ENCODE data around the gene KRTAP13-3. TPM values are rescaled to one million over a fixed set of nuclear protein-coding genes. Genes with fewer than 3 reads are reported as not detected.
A peak's percentile ranks its signal among the peaks of the same experiment; 100 is the strongest.

KRTAP13-3 gene, protein sequence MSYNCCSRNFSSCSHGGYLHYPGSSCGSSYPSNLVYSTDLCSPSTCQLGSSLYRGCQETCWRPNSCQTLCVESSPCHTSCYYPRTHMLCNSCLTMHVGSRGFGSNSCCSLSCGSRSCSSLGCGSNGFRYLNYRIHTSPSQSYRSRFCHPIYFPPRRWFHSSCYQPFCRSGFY
- polyA plus RNA-seq (2012; ENCODE audit: insufficient read depth, insufficient read length, low read depth): not detected

DNA sequence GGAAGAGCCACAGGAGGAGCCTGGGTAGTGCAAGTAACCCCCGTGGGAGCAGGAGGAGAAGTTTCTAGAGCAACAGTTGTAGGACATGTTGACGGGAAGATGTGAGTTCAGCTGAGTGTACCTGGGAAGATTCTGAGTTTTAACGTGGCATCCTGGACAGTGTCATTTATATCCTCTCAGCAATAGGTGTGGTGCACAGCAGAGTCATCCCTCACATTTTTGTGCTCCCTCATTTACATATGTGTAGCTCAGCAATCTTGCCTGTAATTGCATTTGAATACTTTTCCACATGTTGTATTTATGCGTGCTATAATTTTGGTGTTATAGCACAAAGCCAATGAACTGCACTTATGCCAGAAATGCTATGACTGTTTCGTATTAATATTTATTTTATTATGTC, at the start of gene KRTAP13-3:
KRTAP13-3 (minus strand) TSS at position 101 of the 400 bp plus-strand sequence; CDS start at position 87, 14 bp downstream.
- Histone ChIP-seq H3K27me3 (no peaks in the 10 kb centered on the region), H3K36me3 (no peaks in the 10 kb centered on the region), H3K4me1 (no peaks in the 10 kb centered on the region), H3K4me3 (ENCODE audit: low read depth, low read length) (no peak within 1 kb of the TSS), H3K9me3 (no peaks in the 10 kb centered on the region)
- no peak for DNase-seq
- TF ChIP-seq, protein P1, sequence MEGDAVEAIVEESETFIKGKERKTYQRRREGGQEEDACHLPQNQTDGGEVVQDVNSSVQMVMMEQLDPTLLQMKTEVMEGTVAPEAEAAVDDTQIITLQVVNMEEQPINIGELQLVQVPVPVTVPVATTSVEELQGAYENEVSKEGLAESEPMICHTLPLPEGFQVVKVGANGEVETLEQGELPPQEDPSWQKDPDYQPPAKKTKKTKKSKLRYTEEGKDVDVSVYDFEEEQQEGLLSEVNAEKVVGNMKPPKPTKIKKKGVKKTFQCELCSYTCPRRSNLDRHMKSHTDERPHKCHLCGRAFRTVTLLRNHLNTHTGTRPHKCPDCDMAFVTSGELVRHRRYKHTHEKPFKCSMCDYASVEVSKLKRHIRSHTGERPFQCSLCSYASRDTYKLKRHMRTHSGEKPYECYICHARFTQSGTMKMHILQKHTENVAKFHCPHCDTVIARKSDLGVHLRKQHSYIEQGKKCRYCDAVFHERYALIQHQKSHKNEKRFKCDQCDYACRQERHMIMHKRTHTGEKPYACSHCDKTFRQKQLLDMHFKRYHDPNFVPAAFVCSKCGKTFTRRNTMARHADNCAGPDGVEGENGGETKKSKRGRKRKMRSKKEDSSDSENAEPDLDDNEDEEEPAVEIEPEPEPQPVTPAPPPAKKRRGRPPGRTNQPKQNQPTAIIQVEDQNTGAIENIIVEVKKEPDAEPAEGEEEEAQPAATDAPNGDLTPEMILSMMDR (IDR thresholded peaks at IDR 0.05; ENCODE audit: low read depth, low read length): no peak

GRCh38 chr21:30468900-30469714, 43.4 kb upstream of the KRTAP13-3 start:
- Histone ChIP-seq H3K4me1 (no peaks in the 10 kb centered on the region), H3K4me3 (ENCODE audit: low read depth, low read length) (no peak overlapping the region), H3K36me3 (no peaks in the 10 kb centered on the region), H3K27me3 (no peaks in the 10 kb centered on the region), H3K9me3 (no peaks in the 10 kb centered on the region)
- TF ChIP-seq, protein P1 (IDR thresholded peaks at IDR 0.05; ENCODE audit: low read depth, low read length): no peak
- no peak for DNase-seq

DNA sequence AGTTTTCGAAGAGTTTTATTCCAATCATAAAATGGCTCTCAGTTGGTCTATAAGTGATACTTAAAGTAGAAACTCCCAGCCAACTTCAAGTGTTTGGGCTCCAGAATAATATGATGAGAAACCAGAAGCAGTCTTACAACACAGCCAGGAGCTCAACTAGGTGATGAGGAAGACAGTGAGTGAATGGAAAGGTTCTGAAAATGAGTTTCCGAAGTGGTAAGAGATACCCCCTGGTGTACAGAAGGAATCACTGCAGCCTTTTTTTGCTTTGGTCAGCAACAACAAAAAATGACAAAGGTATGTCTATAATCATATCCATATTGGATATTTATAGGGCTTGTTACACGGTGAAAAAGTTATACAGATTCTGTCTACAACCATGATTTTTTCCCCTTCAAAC, 38.0 kb upstream of the KRTAP13-3 start:
- H3K27me3 ChIP-seq: no peaks in the 10 kb centered on the region
- DNase-seq: no peak
- TF ChIP-seq, protein P1 (IDR thresholded peaks at IDR 0.05; ENCODE audit: low read depth, low read length): peak; percentile 58
- H3K4me1 ChIP-seq: no peaks in the 10 kb centered on the region
- H3K9me3 ChIP-seq: no peaks in the 10 kb centered on the region
- no peak overlapping the region for H3K4me3 ChIP-seq (ENCODE audit: low read depth, low read length)
- H3K36me3 ChIP-seq: no peaks in the 10 kb centered on the region

GRCh38 chr21:30448514-30448913, 22.8 kb upstream of the KRTAP13-3 start:
- Histone ChIP-seq H3K4me3 (ENCODE audit: low read depth, low read length) (no peak overlapping the region), H3K36me3 (no peaks in the 10 kb centered on the region), H3K27me3 (no peaks in the 10 kb centered on the region), H3K9me3 (no peaks in the 10 kb centered on the region), H3K4me1 (no peaks in the 10 kb centered on the region)
- no peak for DNase-seq
- TF ChIP-seq, protein P1 (IDR thresholded peaks at IDR 0.05; ENCODE audit: low read depth, low read length): no peak

- no peak for DNase-seq
These were observed 21.3 kb upstream of the KRTAP13-3 start for GRCh38 chr21:30447056-30447455.

More at GRCh38 chr21:30447056-30447455, 21.3 kb upstream of the KRTAP13-3 start:
- Histone ChIP-seq H3K4me1 (no peaks in the 10 kb centered on the region), H3K4me3 (ENCODE audit: low read depth, low read length) (no peak overlapping the region), H3K9me3 (no peaks in the 10 kb centered on the region), H3K36me3 (no peaks in the 10 kb centered on the region), H3K27me3 (no peaks in the 10 kb centered on the region)
- TF ChIP-seq, protein P1 (IDR thresholded peaks at IDR 0.05; ENCODE audit: low read depth, low read length): no peak

All from BE2C (cell line).